ENCODE measurements around the gene ZDHHC3.

ZDHHC3 gene

DNA sequence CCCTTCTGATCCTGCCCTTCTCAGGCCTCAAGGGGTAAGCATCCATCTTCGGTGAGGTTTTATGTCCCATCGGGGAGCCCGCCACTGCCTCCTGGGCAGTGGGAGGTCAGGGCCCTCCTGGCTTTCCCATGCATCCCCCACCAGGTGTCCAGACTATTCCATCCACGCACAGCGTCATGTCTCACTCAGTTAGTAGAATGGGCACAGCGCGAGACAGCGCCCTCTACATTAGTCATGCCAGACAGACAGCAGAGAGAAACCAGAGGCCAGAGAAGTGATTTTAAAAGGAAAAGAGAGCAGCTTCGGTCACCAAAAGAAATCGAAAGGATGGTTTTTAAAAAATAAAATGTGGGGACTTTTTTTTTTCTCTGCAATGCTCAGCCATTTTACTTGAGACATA lies 49.8 kb downstream of the ZDHHC3 start:
- DNase-seq, result no peak

DNA sequence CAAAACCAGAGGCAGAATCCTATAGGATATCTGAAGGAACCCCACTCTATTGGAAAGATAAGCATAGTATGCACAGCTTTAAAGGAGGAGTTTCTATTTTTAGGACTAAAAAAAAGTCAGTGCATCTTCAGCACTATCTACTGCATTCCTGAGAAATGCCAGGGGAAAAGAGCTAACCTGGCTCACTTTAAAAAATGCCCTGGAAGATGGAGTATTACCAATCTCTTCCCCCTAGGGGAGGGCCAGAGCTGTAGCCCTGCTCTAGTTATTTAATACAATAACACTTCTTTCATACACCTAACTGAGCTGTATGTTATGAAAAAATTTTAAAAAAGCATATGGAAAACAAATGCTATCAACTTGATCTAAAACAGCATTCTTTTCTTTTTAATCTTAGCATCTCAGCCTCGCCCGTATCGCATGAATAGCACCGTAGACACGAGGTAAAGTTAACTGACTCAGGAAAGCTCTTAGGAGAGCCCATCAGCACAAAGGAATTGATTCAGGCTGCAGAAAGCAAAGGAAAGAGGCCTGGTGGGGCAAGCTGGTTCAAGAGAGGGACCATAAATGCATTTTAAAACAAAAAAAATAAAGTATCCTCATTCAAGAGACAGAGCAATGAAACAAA lies 51.4 kb downstream of the ZDHHC3 start:
- DNase-seq, result no peak

DNA sequence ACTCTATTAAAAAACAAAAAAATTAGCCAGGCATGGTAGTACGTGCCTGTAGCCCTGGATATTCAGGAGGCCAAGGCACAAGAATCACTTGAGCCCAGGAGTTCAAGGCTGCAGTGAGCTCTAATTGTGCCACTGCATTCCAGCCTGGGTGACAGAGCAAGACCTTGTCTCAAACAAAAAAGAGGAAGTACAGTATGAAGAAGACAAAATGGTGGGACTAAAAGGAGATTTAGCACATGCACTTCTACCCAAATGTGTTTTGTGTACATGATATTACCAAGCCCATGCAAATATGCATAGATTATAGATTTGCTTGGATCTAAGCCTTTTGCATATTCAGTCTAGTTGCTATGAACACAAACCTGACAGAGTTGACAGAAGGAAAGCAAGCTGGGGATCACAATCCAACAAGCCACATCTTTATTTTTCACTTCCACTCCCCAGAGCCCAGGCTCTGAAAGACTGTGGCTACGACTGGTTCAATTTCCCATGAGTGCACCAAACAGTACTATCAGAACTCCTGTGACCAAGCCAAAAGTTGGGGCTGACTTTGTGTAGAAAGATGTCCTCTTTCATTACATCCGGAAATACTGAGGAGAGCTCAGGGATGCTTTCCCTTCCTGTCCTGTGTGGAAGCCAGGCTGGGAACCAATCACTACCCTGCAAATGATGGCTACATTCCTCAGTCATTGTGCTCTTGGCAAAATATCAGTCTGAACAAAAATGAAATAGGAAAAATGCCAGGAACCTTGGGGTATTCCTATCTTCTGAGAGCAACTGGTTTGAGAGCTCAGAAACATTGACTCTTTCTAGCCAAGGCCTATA lies 52.1 kb downstream of the ZDHHC3 start:
- DNase-seq, result no peak

DNA sequence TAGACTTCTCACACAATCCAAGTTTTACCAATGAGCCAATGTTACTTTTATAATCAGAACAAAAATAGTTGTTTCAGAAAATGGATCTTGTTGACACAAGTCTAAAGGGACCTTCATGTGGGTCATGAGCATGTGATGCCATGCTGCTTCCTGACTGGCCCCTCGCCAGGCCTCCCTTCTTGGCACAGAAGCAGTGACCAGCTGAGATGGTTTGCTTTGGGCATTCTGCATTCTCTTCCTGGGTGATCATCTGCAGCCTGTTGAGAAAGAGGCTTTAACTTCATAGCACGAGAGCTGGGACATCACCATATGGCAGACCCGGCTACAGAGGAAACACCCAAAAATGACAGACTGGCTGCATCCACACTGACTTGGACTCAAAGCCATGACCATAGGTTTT lies 55.9 kb downstream of the ZDHHC3 start:
- DNase-seq, result no peak

DNA sequence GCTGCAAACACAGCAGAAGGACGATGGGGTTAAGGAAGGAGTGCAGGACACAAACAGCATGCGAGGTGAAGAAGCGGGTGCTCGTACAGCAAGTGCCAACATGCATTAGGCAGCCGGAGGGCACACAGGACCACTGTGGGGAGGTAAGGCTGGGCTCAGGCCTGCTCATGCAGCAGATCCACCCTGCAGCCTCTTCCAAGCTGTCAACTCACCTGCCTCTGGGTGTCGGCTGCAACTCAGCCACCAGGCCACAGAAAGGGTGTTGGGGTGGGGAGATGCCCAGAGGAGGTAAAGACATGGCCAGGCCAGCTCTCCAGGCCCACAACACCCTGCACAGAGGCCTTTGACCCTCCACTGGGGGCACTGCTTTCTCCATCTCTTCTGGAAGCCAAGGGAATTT lies 57.4 kb downstream of the ZDHHC3 start:
- DNase-seq, result no peak

DNA sequence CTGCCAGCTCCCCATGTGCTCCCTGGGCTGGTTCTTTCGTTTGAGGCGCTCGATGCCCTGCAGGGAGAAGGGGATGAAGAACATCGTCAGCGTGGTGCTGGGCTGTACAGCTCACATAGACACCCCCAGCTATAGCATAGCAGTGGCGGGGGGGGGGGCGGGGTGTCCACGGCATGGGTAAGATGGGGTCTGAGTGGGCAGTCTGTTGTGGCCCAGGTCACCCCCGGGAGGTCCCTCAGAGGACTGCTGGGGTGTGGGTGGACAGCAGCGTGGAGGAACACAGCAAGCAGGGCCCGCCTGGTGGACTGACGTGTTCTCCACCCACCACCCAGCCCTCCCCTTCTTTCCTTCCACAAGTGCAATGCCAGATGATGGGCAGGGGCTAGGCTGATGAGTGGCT lies 57.9 kb downstream of the ZDHHC3 start:
- DNase-seq, result no peak

DNA sequence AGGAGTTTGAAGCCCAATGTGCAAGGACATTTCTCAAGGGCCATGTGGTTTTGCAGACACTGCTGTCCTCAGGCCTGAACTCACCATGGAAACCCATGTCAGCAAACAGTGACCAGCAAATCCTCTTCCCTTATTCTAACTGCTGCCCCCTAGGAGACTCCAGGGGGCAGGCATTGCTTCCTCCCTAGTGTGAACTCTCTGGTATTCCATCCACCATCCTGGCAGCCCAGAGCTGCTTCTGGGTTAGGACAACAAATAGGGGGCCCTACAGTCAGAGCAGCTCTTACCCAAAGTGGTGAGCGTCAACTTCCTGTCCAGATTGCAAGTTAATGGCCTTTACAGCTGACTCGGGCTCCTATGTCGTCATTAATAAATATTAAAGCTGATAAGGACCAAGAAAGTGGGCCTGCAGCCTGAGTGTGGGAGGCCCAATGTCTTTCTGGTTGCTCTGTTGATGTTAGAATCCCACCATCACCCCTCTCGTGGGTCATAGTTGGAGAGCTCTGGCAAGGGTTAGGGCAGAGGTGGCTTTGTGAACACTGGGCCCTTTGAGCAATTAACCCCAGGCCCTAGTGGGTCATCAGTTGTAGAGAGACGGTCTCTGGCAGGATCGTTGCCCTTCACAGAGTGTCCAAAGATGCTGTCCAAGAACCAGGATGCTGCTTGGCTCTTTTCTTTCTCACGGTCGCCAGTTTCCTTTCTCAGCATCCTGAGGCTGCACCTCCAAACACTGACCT lies 60.1 kb downstream of the ZDHHC3 start:
- DNase-seq, result no peak

DNA sequence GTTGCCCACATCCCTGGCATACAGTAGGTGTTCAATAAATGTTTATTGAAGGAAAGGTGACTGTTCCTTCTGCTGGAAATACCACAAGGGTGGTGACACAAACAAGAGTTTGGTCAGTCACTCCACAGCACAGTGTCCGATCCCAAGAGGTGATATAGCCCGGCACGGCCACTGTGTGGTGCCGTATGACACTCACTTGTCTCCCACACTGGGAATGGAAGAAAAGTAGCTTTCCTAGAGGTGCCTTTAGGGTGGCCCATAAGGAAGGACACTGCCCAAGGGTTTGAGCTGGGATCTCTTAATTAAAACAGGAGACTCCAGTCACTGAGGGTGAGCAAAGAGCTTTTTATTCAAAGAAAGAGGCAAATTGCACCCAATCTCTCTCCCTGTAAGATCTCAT lies 61.0 kb downstream of the ZDHHC3 start:
- DNase-seq, result no peak

DNA sequence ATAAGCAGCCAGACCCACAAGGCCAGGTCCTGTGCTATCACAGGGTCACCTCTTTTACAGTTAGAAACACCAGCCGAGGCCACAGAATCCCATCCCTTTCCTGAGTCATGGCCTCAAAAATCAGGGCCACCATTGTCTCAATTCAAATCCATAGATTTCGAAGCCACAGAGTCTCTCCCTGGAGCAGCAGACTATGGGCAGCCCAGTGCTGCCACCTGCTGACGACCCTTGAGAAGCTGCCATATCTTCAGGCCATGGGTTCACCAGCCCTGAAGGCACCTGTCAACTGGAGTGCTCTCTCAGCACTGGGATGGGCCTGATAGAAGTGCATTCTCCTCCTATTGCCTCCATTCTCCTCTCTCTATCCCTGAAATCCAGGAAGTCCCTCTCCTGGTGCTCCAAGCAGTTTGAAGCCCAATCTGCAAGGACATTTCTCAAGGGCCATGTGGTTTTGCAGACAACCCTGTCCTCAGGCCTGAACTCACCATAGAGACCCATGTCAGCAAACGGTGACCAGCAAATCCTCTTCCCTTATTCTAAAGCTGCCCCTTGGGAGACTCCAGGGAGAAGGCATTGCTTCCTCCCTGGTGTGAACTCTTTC lies 62.0 kb downstream of the ZDHHC3 start:
- DNase-seq, result peak; percentile 64

DNA sequence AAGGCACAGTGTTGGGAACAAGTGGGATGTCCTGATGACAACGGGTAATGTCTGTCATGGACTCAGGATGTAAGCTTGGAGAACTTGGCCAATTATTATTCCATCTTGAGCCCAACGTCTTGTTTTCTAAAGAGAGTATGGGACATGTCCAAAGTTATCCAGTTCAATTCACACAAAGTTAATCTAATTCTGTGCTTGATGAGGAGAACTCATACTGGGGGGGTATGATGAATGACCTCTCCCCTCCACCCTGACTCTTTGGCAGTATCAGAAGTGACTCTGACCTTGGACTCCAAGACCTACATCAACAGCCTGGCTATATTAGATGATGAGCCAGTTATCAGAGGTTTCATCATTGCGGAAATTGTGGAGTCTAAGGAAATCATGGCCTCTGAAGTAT lies 65.3 kb downstream of the ZDHHC3 start:
- DNase-seq, result no peak

DNA sequence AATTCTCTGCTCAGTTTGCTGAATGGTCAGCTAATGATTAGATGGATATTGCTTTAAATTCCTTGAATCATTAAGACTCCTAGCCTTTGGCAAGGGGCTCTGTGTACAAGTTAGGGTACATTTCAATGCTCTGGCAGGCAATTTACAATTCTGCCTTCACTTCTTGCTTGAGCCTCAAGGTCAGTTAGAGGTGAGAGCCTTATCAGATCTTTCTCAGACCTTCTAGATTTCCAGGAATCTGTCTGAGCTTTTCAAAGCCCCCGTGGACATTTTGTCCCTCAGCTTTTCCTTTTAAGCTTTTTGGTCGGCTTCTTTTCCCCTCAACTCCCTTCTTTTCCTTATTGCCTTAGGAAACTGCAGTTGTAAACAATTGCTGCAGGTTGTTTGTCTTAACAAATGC lies 66.9 kb downstream of the ZDHHC3 start:
- DNase-seq, result no peak

DNA sequence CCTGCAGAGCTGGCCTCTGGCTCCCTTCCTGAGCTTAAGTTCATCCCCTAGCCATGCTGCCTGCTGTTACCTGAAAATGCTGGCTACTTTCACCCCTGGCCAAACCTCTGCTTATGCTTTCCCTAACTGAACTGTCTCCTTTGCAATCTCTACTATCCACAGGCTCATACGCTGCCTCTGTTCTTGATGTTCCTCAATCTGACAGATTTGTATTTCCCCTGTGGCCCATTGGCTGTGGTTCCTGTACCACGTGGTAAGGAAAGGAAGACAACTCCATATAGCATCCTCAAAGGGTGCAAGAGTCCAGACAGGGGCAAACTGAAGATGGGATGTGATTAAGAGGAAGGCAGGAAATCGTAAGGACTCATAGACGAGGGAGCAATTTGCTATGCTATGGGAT lies 68.4 kb downstream of the ZDHHC3 start:
- DNase-seq, result no peak

DNA sequence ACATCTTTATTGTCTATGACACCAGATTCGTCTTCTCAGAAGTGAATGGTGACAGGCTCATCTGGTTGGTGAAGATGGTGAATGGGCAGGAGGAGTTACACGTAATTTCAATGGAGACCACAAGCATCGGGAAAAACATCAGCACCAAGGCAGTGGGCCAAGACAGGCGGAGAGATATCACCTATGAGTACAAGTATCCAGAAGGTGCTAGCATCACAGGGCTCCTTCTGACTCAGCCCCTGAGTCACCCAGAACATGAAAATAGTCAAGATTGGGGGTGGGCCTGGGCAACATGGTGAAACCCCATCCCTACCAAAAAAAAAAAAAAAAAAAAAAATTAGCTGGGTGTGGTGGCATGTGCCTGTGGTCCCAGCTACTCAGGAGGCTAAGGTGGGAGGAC lies 69.0 kb downstream of the ZDHHC3 start:
- no peak for DNase-seq

DNA sequence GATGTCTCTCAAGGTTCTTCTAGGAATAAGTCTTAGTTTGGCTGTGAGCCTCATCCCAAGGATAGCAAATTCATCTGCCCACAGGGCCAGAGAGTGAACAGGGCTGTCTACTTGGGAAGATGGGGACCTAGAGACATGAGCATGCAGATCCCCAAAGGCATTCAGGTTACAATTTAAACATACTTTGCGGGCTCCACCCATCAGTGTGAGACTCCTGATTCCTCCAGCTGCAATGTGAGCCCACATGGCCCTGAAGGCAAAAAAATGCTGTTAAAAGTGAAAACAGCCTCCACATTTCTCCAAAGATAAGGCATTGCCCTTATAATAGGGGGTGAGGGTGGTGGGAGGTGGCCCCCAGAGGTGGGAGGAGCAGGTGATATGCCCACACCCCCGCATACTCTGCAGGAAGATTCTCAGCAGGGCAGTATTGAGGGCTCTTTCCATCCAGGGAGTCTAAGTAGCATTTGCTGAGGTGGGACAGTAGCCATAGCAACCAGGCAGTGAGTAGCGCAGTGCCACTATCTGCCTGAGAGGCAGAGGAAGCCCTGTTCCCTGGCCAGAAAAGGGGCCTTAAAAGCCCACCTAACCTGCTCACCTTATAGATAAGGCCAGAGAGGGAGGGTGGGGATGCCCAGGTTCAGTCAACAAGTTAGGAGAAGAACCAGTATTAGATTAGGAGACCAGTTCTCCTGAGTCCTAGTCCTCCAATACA lies 70.4 kb downstream of the ZDHHC3 start:
- DNase-seq, result no peak

DNA sequence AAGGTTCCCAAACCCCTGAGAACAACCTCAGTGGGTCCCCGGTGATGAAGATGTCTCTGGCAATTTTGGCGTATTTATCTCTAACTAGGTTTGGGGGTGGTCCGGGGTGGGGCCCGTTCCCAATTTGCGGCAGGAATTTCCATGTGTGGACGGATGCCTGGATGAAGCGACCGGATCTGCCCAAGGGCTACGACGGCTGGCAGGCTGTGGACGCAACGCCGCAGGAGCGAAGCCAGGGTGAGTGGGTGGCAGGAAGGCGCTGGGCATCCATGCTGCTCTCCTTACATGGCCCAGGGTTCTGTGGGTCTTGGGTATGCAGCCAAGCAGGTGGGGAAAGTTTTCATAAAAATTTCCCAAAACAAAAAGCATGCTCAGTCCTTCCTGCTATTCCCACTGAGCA lies 72.2 kb downstream of the ZDHHC3 start:
- no peak for DNase-seq

DNA sequence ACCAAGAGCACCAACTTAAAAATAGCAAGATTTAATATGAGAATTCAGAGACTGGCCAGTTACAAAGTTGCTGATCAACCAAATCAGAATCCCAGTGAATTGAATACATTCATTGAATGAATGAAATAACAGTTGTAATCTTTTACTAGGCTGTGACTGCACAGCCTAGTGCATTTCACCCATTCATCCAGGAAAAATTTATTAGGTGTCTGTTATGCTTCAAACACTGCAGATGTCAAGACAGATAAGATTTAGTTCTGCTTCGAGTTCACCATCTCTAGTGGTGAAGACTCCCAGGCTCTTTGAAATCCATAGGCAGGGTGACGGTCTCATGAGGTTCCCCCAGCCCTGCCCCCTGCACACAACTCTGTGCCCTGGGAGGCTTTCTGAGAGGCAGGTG lies 72.7 kb downstream of the ZDHHC3 start:
- no peak for DNase-seq

DNA sequence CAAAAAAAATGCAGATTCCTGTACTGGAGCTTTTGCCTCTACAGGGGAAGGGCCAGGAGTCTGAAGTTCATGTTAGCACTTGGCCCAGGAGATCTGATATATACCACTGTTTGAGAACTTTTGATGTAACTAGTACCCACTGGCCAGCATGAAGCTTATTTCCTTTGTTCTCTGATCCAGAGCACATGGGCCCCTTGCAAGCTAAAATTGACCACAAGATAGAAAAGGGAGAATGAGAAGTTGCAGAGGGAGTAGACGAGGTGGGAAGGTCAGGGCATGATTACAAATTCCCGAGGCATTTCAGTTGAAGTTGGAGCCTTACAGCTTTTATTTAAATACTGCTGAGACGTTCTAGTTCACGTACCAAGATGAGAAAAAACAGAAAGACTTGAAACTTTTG lies 73.3 kb downstream of the ZDHHC3 start:
- DNase-seq, result no peak

DNA sequence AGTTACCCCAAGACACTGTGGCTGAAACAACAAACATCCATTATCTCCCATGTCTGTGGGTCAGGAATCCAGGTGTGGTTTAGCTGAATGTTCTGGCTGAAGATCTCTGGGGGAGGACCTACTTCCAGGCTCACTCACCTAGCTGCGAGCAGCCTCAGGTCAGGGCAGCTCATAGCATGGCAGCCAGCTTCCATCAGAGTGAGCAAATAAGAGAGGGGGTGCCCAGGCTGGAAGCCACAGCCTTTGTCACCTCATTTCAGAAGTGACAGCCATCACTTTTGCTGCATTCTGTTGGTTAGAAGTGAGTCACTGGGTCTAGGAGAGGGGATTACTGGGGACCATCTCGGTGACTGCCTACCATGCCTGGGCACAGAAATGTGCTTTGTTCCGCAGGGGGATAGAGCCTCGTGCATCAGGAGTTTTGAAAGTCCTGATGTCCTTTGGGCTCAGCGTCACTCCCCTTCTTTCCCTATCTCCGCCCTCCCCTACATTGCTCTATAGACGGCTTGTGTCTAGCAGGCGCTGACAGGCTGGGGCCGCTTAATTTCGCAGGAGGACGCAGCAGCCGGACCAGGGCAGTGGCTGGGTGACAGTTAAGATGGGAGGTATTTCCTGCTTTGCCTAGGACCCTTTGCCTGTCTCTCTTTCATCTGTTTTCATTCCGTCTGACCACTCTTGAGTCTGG lies 76.1 kb downstream of the ZDHHC3 start:
- DNase-seq, result no peak

DNA sequence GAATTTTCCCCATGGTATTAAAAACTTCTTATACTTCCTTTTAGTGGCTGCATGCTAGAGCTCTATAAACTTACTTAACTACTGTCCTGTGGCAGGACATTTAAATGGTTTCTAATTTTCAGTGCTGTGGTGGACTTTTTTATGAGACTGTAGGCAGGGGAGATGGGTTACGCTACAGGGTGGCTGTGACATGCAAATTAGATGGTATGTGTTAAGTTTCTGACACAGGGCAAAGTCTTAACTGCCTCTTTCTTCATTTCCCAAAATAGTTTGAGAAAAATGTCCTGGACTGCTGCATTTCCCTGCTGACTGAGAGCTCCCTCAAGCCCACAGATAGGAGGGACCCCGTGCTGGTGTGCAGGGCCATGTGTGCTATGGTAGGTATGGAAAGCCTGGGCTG lies 79.5 kb downstream of the ZDHHC3 start:
- no peak for DNase-seq

DNA sequence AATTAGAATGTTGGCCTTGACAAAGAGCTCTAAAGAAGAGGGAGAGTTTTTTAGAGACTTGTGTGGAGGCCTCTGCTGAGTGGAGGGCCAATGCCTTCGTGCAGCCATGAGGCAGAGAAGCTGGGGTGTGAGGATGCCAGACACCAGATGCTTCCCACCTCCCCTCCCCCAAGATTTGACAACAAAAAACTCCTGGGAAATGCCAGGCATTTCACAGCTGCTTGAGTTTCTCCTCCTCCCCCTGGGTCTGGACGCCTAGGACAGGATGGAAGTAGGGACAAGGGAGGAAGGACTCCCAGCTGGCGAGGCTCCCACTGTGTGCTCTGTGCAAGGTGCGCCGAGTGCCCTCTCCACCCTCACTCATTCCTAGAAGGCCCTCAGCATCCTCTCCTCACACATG lies 81.5 kb downstream of the ZDHHC3 start:
- DNase-seq, result no peak

DNA sequence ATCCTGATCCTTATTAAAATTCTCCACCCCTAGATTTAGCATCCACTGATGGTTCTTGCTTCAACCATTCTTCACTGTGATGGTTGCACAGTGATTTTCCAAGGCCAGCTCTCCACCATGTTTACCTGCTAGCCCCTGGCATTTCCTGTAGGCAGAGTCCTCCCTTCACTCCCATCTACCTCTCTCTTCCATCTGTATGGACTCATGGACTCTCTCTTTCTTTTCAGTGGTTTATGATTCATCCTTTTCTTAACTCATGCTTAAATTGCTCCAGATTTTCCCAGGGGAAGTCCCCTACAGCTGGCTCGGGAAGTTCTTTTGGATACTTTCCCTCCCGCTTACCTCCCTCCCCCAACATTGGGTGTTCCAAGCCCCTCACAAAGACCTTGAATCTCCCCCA lies 82.9 kb downstream of the ZDHHC3 start:
- DNase-seq, result no peak

DNA sequence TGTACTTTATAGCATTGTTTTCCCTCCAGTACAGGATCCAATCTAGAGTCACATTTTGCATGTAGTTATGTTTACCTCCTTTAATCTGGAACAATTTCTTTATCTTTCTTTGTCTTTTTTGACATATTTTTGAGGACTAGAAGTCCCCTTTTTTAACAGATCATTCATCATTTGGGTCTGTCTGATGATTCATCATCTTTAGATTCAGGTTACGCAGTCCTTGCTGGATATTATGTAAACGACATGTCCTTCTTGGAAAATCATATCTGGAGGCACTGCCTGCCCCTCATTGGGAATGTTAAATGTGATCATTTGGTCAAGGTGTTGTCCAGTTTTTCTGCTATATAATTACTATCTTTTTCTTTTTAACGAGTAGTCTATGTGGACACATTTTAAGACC lies 83.3 kb downstream of the ZDHHC3 start:
- DNase-seq, result no peak

DNA sequence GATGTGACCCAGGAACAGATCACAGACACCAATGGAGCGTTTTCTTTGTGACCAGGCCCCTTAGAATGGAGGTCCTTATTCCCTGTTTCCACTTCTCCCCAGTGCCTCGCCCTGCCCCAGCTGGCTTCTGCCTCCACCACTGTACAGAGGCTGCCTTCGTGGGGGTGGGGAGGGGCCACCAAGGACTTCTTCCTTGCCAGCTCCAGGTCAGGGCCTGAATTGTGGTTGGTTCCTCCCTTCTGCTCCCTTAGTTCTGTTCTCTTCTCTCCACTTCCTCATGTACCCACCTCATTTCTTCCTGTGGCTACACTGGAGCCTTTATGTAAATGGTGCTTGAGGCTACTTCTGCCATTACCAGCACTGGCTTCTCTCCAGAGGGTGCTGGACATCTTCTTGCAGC lies 85.1 kb downstream of the ZDHHC3 start:
- no peak for DNase-seq

Measured in activated naive CD4-positive, alpha-beta T cell treated with anti-CD3 and anti-CD28 coated beads, Interleukin-2, amount 50 U/mL, for 16 hours (primary cell).